Vagina (tissue), 2 donors: Measurements from ENCODE around the gene PAQR5.

ENCODE experiments used
- POLR2A ChIP-seq, 2 donors: fragments of 450-650 bp; IDR thresholded peaks; one replicate each; pipeline ENCODE4 v1.6.1; 2017; ENCODE audit warnings: antibody characterized with exemption in 2 of 2, mild to moderate bottlenecking in 2 of 2, moderate library complexity in 2 of 2
- TF ChIP-seq, protein P1 (sequence below), 3 experiments: fragments of 450-650 bp in 2 of 3; fragments of 200-600 bp in 1 of 3; sonication (generic) in 1 of 3; IDR thresholded peaks; one replicate each; pipeline ENCODE4 v1.5.1; 2017 to 2019; ENCODE audit warnings: antibody characterized with exemption in 3 of 3, mild to moderate bottlenecking in 2 of 3, moderate library complexity in 2 of 3

DNA sequence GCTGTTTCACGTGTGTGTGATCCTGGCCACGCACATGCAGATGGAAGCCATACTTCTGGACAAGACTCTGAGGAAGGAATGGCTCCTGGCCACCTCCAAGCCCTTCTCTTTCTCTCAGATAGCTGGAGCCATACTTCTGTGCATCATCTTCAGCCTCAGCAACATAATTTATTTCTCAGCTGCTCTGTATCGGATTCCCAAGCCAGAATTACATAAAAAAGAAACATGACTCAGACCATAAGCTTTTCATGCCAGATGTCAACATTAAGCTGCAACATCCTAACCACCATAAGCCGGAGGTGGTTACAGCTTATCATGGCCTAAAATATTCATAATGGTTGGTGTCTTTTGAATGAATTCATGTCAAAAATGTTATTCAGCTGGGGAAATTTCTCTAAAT, 104.9 kb downstream of the PAQR5 start:
- TF ChIP-seq, protein P1, sequence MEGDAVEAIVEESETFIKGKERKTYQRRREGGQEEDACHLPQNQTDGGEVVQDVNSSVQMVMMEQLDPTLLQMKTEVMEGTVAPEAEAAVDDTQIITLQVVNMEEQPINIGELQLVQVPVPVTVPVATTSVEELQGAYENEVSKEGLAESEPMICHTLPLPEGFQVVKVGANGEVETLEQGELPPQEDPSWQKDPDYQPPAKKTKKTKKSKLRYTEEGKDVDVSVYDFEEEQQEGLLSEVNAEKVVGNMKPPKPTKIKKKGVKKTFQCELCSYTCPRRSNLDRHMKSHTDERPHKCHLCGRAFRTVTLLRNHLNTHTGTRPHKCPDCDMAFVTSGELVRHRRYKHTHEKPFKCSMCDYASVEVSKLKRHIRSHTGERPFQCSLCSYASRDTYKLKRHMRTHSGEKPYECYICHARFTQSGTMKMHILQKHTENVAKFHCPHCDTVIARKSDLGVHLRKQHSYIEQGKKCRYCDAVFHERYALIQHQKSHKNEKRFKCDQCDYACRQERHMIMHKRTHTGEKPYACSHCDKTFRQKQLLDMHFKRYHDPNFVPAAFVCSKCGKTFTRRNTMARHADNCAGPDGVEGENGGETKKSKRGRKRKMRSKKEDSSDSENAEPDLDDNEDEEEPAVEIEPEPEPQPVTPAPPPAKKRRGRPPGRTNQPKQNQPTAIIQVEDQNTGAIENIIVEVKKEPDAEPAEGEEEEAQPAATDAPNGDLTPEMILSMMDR (IDR thresholded peaks at IDR 0.05): no peak
- no peak for TF ChIP-seq POLR2A (IDR thresholded peaks at IDR 0.05)
